DMS153 treated with DMSO at 0.1 percent for 48 hours (cell line): ENCODE measurements around the gene BORCS5.
A peak's percentile ranks its signal among the peaks of the same experiment; 100 is the strongest.
"Not testable (repeated sequence)": the region's sequence is repeated elsewhere in the genome, so short reads cannot be mapped to it uniquely, and the experiment has no call there.

Experiments
- DNase-seq: peaks from one replicate; lab custom pipeline; 2025; ENCODE audit not compliant: unreplicated experiment; lab: John Stamatoyannopoulos, UW

Gene BORCS5

GRCh38 chr12:12356896-12357718, at the start of gene BORCS5:
Gene BORCS5 (plus strand): TSS chr12:12357078. CDS start chr12:12357452, 374 bp downstream.
- DNase-seq = peak; percentile 94

- not testable (repeated sequence) for DNase-seq
Observed at GRCh38 chr12:12310695-12311094, 46.2 kb upstream of the BORCS5 start.

GRCh38 chr12:12315838-12316237, 41.0 kb upstream of the BORCS5 start:
- DNase-seq = no peak

GRCh38 chr12:12319451-12320183, 37.3 kb upstream of the BORCS5 start:
- no peak for DNase-seq

- DNase-seq = no peak
Observed at GRCh38 chr12:12323118-12323517, 33.8 kb upstream of the BORCS5 start.

- DNase-seq = no peak
Observed at GRCh38 chr12:12323591-12323990, 33.3 kb upstream of the BORCS5 start.

- DNase-seq = no peak
Observed at GRCh38 chr12:12326262-12326661, 30.6 kb upstream of the BORCS5 start.

- peak; percentile 75 for DNase-seq
Observed at GRCh38 chr12:12327802-12328201, 29.1 kb upstream of the BORCS5 start.

GRCh38 chr12:12331244-12331771, 25.6 kb upstream of the BORCS5 start:
- no peak for DNase-seq

- DNase-seq = no peak
Observed at GRCh38 chr12:12331896-12332295, 25.0 kb upstream of the BORCS5 start.

- peak; percentile 94 for DNase-seq
Observed at GRCh38 chr12:12333407-12334366, 23.2 kb upstream of the BORCS5 start.

GRCh38 chr12:12334367-12335040, 22.4 kb upstream of the BORCS5 start:
- DNase-seq = peak; percentile 71

GRCh38 chr12:12336049-12336411, 20.8 kb upstream of the BORCS5 start:
- no peak for DNase-seq

- no peak for DNase-seq
Observed at GRCh38 chr12:12336511-12336910, 20.4 kb upstream of the BORCS5 start.

GRCh38 chr12:12338527-12339168, 18.2 kb upstream of the BORCS5 start:
- no peak for DNase-seq

GRCh38 chr12:12349711-12350665, 6.9 kb upstream of the BORCS5 start, which contains the start of gene MANSC1:
Gene MANSC1 (minus strand): TSS chr12:12350242. CDS start chr12:12343314, 6,928 bp downstream.
- DNase-seq = peak; percentile 41

- no peak for DNase-seq
Observed at GRCh38 chr12:12350868-12351463, 5.9 kb upstream of the BORCS5 start.
